ENCODE results near the gene DONSON.
"Not testable (repeated sequence)": the region's sequence is repeated elsewhere in the genome, so short reads cannot be mapped to it uniquely, and the experiment has no call there.

The DONSON gene

GRCh38 chr21:33588485-33589335 lies at the start of gene DONSON:
DONSON (minus strand) TSS chr21:33588684; CDS start chr21:33588641, 43 bp downstream.
- H3K79me2 ChIP-seq (ENCODE audit: low read length) = peaks cover 20% of the 10 kb centered on the region
- H3K27me3 ChIP-seq (ENCODE audit: low read depth, low read length) = no peaks in the 10 kb centered on the region
- peak within 1 kb of the TSS; percentile 94 for H3K9ac ChIP-seq (ENCODE audit: low read length)
- no peaks in the 10 kb centered on the region for H3K9me3 ChIP-seq (ENCODE audit: insufficient read depth, low read length)
- H3K4me2 ChIP-seq (ENCODE audit: low read length) = peak within 1 kb of the TSS; percentile 99
- H3K36me3 ChIP-seq (replicated peaks; ENCODE audit: low read depth, low read length) = peaks cover 13% of the 10 kb centered on the region
- H3K4me1 ChIP-seq (ENCODE audit: low read length) = peaks cover 13% of the 10 kb centered on the region
- peak within 1 kb of the TSS; percentile 86 for H2AFZ ChIP-seq (ENCODE audit: low read depth, low read length)
- peak within 1 kb of the TSS; percentile 39 for H3K27ac ChIP-seq (ENCODE audit: low read length)
- TF ChIP-seq EZH2phosphoT487 (IDR thresholded peaks at IDR 0.05; ENCODE audit: low read depth) (no peak), CTCF (IDR thresholded peaks at IDR 0.05; ENCODE audit: low read depth, low read length) (no peak)
- H4K20me1 ChIP-seq (ENCODE audit: insufficient read depth, low read length) = no peaks in the 10 kb centered on the region
- H3K4me3 ChIP-seq (ENCODE audit: low read length) = peak within 1 kb of the TSS; percentile 98

- Histone ChIP-seq H3K4me3 (ENCODE audit: low read length) (no peak overlapping the region), H4K20me1 (ENCODE audit: insufficient read depth, low read length) (no peaks in the 10 kb centered on the region), H3K4me2 (ENCODE audit: low read length) (no peak overlapping the region), H3K27me3 (ENCODE audit: low read depth, low read length) (no peaks in the 10 kb centered on the region), H2AFZ (ENCODE audit: low read depth, low read length) (no peak overlapping the region), H3K9ac (ENCODE audit: low read length) (no peak overlapping the region), H3K27ac (ENCODE audit: low read length) (no peak overlapping the region), H3K4me1 (ENCODE audit: low read length) (no peaks in the 10 kb centered on the region), H3K9me3 (ENCODE audit: insufficient read depth, low read length) (no peaks in the 10 kb centered on the region), H3K36me3 (replicated peaks; ENCODE audit: low read depth, low read length) (no peaks in the 10 kb centered on the region), H3K79me2 (ENCODE audit: low read length) (no peaks in the 10 kb centered on the region)
- no peak for TF ChIP-seq CTCF (IDR thresholded peaks at IDR 0.05; ENCODE audit: low read depth, low read length)
- TF ChIP-seq EZH2phosphoT487 (IDR thresholded peaks at IDR 0.05; ENCODE audit: low read depth) = no peak
These were observed 45.8 kb upstream of the DONSON start for GRCh38 chr21:33634254-33634653.

- H3K9ac ChIP-seq (ENCODE audit: low read length); H3K4me2 ChIP-seq (ENCODE audit: low read length); H3K27me3 ChIP-seq (ENCODE audit: low read depth, low read length); H3K4me3 ChIP-seq (ENCODE audit: low read length); H3K27ac ChIP-seq (ENCODE audit: low read length); H2AFZ ChIP-seq (ENCODE audit: low read depth, low read length); H3K9me3 ChIP-seq (ENCODE audit: insufficient read depth, low read length); H3K79me2 ChIP-seq (ENCODE audit: low read length); H4K20me1 ChIP-seq (ENCODE audit: insufficient read depth, low read length); H3K36me3 ChIP-seq (replicated peaks; ENCODE audit: low read depth, low read length); H3K4me1 ChIP-seq (ENCODE audit: low read length): not testable (repeated sequence)
These were observed 37.7 kb upstream of the DONSON start for GRCh38 chr21:33626151-33626550.

- Histone ChIP-seq H3K27ac (ENCODE audit: low read length) (no peak overlapping the region), H3K79me2 (ENCODE audit: low read length) (no peaks in the 10 kb centered on the region), H3K4me2 (ENCODE audit: low read length) (no peak overlapping the region), H3K4me1 (ENCODE audit: low read length) (no peaks in the 10 kb centered on the region), H3K9ac (ENCODE audit: low read length) (no peak overlapping the region), H3K27me3 (ENCODE audit: low read depth, low read length) (no peaks in the 10 kb centered on the region), H2AFZ (ENCODE audit: low read depth, low read length) (no peak overlapping the region), H3K4me3 (ENCODE audit: low read length) (no peak overlapping the region), H3K36me3 (replicated peaks; ENCODE audit: low read depth, low read length) (peaks cover 2% of the 10 kb centered on the region), H3K9me3 (ENCODE audit: insufficient read depth, low read length) (no peaks in the 10 kb centered on the region), H4K20me1 (ENCODE audit: insufficient read depth, low read length) (no peaks in the 10 kb centered on the region)
- TF ChIP-seq EZH2phosphoT487 (IDR thresholded peaks at IDR 0.05; ENCODE audit: low read depth) (no peak), CTCF (IDR thresholded peaks at IDR 0.05; ENCODE audit: low read depth, low read length) (no peak)
These were observed 33.8 kb upstream of the DONSON start for GRCh38 chr21:33622253-33622652.

Measured in OCI-LY3 (cell line).